ENCODE data around the gene STUB1. TPM values are rescaled to one million over a fixed set of nuclear protein-coding genes. Genes with fewer than 3 reads are reported as not detected.

The STUB1 gene
- total RNA-seq, 2 donors from 2014 or later: 86.6 to 105 TPM

DNA sequence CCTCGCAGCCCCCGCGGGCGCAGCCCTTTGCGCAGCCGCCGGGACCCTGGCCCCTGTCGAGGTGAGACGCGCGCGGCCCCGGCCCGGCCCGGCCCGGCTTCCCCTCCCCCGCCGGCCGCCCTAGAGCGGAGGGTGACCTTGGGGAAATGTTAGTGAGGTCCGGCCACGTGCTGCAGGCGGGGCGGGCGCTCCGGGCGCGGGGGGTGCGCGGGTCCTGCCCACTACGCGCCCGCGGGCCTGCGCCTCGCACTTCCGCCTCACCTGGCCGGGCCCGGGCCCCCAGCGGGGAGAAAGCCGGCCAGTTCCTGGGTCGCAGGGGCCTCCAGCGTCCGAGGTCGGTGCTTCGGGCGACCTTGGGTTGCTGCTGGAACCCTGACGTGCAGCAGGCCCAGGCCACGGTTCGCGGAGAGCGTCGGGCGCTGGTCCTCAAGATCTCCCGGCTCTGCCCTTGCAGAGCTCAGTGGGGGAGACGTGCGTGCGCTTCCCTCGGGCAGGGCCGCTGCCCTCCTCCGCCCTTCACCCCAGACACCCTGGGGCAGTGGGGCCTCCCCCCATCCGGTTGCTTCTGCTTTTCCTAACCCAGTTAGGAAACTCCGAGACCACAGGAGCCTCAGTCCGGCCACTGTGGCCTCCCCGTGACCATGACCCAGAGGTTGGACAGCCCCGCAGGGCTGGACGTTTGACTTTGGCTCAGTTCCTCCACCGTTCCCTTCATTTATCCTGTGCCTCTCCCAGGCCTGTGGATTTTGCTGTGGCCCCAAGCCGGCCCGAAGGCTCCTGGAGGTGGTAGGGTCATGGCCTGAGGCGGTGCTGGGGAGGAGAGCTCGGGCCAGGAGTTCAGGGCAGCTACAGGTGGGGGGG lies 37.8 kb upstream of the STUB1 start:
- DNase-seq: peak; percentile 82 to 86
- peak; percentile 66 for ATAC-seq
- intact Hi-C loops (cut with DNase I, micrococcal nuclease): no loop called here

GRCh38 chr16:643050-643368 lies 37.2 kb upstream of the STUB1 start:
- ATAC-seq (no peak), DNase-seq (no peak)
- intact Hi-C loops (cut with DNase I, micrococcal nuclease): no loop called here

GRCh38 chr16:644556-644955 lies 35.7 kb upstream of the STUB1 start:
- intact Hi-C loops (cut with DNase I, micrococcal nuclease): no loop called here
- DNase-seq: no peak
- ATAC-seq: no peak

DNA sequence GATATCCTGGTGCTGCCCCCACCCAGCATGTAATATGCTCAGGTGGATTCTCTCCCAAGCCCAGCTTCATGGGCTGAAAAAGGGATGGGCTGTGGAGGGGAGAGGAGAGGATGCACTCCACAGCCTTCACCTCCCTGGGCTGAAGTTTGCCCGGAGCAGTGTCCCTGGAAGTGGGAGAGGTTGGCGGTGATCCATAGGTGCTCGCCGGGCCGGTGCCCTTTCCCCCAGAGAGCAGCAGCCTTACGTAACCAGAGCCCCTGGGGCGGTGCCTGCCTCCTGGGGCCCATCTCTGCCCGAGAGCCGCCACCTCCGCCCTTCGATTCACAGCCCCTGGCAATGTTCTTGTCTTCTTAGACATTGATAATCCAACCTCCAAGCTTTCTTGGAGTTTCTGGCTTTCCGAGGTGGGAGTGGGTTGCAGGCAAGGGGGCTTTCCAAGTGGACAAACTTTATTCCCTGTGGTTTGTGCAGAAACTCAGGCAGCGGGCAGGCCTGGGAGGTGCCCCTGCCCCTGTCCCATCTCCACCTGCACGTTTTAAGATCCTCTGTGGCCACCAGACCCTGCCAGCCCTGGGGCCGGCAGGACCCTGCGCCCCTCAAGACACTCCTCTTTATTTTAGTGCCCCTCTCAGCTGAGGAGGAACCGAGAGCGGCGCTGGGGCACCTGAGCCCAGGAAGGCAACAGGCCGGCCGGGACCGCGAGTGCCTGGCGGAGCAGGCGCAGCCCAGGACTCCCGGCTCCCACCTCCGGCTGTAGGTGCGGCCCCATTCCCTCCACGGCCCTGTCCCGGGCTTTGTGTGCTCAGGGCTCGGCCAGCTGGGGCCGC lies 34.1 kb upstream of the STUB1 start:
- intact Hi-C loops (cut with DNase I, micrococcal nuclease): no loop called here
- DNase-seq: peak; percentile 63 to 87
- ATAC-seq: peak; percentile 3

DNA sequence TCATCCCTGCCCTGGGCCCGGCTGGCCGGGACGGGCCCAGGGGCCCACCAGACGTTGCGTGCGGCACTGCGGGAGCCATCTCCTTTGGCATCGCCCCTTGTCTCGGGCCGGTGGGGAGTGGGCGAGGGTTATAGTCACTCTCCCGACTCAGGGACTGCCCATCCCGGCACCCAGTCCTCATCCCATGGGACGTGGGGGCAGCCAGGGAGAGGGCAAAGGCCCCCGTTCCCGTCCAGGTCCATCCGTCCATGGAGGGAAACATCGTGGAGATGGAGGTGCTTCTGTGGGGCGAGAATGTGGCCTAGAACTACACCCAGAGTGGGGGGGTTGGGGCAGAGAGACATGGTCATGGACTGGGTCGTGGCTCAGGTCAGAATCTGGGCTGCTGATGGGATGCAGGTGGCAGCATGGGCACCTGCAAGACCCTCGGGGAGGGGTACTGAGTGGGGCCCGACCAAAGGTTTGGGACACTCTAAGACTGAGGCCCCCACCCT lies 33.5 kb upstream of the STUB1 start:
- intact Hi-C loops (cut with DNase I, micrococcal nuclease): no loop called here
- DNase-seq (no peak), ATAC-seq (no peak)

GRCh38 chr16:647173-647902 lies 32.9 kb upstream of the STUB1 start:
- ATAC-seq (peak; percentile 30), DNase-seq (peak; percentile 61 to 64)
- intact Hi-C loops (cut with DNase I, micrococcal nuclease): no loop called here

DNA sequence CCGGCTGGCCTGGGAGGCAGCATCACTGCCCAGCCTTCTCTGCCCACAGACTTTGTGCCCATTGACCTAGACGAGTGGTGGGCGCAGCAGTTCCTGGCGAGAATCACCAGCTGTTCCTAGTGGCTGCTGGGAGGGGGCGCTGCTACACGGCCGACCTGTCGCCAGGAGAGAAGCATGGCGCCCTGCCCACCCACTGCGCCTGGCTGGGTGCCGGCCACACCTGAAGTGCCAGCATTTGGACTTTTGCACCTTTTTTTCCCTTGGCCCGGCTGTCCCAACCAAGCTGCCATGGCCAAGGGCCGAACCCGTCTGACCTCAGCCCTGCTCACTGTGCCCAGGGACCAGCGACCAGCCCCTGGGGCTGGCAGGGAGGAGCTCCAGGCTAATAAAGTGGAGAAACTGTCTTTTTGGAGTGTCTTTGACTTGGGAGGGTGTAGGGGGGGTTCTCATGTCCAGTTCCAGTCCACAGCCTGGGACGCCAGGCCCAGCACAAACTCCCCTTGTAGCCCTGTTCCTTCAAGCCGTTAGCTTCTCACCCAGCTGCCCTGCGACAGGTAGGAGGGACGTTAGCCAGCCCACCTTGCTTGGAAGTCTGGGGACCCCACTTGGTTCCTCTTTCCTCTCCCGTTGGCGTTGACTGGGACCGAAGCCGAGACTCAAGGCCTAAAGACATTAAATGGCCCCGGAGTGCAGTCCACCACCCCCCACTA lies 32.0 kb upstream of the STUB1 start:
- intact Hi-C loops (cut with DNase I, micrococcal nuclease): no loop called here
- ATAC-seq (peak; percentile 59), DNase-seq (peak; percentile 85 to 88)

DNA sequence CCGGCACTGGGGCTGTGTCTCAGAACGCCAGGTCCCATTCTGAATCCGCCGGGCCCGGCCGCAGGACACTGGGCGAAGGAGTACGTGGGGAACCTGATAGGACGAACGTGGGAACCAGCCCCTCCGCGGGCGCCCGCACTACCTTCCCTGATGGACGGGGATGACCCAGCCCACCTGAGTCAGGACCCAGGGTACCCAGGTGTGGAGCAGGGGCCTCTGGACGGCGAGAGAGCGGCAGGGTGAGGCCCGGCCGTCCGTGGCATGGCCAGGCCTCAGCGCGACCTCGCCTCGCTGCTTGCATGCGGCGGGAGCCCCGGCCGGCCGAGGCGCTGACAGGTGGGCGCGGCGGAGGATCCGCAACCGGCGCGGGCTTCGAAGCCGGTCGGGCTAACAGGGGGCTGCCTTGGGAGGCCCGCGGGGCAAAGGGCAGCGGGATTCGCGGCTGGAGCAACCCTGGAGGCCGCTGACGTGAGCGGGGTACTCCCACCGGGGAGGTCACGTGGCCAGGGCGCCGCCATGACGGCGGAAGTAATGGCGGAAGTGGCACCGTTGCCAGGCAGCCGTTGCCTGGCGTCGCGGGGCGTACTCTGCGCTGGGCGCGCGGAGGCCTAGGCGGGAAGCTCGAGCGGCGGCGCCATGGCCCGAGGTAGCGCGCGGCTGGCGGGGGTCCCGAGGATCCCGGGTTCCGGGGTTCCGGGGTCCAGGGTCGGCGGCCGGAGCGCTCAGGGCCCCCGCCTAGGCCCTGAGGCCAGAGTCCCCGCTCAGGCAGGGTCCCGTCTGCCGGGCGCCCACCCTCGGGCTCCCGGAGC lies 31.2 kb upstream of the STUB1 start, which contains the start of gene WDR90:
Gene WDR90, plus strand, starts transcription at position 585 of the 809 bp plus-strand sequence. Its CDS starts 52 bp downstream, at position 637.
- intact Hi-C loops (cut with DNase I, micrococcal nuclease): no loop called here
- ATAC-seq (peak; percentile 72), DNase-seq (peak; percentile 95 to 96)

GRCh38 chr16:649631-650030 lies 30.6 kb upstream of the STUB1 start:
- no peak for DNase-seq
- ATAC-seq: no peak
- intact Hi-C loops (cut with DNase I, micrococcal nuclease): no loop called here

- DNase-seq (no peak), ATAC-seq (no peak)
- intact Hi-C loops (cut with DNase I, micrococcal nuclease): no loop called here
These were observed 28.4 kb upstream of the STUB1 start for GRCh38 chr16:651844-652243.

- intact Hi-C loops (cut with DNase I, micrococcal nuclease): no loop called here
- DNase-seq: no peak
- ATAC-seq: no peak
These were observed 27.5 kb upstream of the STUB1 start for GRCh38 chr16:652454-653305.

DNA sequence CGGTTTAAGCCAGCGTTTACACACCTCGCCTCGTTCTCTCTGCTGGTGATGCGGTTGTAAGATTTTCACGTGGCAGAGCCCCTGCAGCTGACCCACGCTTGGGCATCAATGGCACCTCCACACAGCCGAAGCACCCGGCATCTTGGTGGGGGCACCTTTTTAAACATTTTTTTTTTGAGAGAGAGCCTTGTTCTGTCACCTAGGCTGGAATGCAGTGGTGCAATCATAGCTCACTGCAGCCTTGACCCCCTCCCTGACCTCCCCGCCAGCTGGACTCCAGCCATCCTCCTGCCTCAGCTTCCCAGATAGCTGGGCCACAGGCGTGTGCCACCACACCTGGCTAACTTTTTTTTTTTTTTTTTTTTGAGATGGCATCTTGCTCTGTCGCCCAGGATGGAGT lies 26.2 kb upstream of the STUB1 start:
- DNase-seq (no peak), ATAC-seq (no peak)
- intact Hi-C loops (cut with DNase I, micrococcal nuclease): no loop called here

- ATAC-seq (no peak), DNase-seq (no peak)
- intact Hi-C loops (cut with DNase I, micrococcal nuclease): no loop called here
These were observed 22.7 kb upstream of the STUB1 start for GRCh38 chr16:657487-657886.

DNA sequence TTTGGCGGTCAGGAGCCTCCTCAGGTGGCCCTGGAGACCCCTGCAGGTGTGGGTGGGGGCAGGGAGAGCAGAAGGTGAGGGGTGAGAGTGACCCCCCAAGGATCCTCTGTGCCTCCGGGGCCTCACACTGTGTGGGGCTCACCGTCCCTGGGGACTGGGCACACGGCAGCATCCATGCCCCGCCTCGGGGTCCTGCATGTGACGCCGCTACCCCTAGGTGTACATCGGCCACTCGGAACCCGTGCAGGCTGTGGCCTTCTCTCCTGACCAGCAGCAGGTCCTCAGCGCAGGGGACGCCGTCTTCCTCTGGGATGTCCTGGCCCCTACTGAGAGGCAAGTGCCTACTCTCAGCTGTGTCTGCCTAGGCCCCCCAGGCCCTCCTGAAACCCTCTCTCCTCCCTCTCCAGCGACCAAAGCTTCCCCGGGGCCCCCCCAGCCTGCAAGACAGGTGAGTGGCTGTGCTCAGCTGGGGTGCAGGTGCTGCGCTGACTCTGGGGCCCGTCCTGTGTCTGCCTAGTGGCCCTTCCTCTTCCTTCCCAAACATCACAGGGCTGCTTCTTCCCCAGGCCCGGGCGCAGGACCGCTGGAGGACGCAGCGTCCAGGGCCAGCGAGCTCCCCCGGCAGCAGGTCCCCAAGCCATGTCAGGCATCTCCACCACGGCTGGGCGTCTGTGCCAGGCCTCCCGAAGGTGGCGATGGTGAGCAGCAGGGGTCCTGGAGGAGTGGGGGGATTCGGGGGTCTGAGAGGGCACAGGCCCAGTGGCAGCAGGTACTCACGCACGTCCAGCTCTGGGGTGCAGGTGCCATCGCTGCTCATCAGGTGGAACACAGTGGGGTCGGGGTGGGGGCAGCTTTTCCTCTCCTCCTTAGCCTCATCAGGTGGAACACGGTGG lies 21.3 kb upstream of the STUB1 start:
- ATAC-seq (no peak), DNase-seq (no peak)
- intact Hi-C loops (cut with DNase I, micrococcal nuclease): no loop called here

DNA sequence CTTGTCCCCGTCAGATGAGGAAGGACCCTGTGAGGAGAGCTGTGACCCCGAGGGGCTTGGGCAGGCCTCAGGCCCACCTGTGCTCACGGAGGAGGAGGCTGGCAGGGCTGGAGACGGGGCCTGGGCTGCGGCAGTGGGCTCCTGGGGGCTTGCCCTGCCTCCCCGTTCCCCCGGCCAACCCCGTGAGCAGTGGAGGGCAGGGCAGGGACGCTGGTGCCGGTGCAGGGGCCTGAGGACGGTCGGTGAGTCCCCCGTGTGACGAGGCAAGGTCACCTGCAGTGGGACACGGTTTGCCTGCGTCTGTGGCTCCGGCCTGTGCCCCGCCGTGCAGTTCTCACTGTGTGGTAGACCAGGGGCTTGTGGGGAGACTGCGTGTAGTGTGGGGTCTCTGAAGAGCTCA lies 20.6 kb upstream of the STUB1 start:
- DNase-seq (no peak), ATAC-seq (no peak)
- intact Hi-C loops (cut with DNase I, micrococcal nuclease): no loop called here

- intact Hi-C loops (cut with DNase I, micrococcal nuclease): no loop called here
- ATAC-seq (no peak), DNase-seq (no peak)
These were observed 20.1 kb upstream of the STUB1 start for GRCh38 chr16:660132-660458.

Data from left colon (tissue), 2 donors.